Adrenal gland (tissue), 5 donors: ENCODE data around the gene CSTPP1.

Experiments used
- POLR2A ChIP-seq, 2 donors: fragments of 450-650 bp; IDR thresholded peaks; one replicate each; pipeline ENCODE4 v1.6.1; 2017; ENCODE audit warnings: antibody characterized with exemption in 2 of 2, mild to moderate bottlenecking in 2 of 2, moderate library complexity in 1 of 2
- TF ChIP-seq, protein P1 (sequence below), 6 experiments: fragments of 450-650 bp in 4 of 6; fragments of 200-600 bp in 2 of 6; sonication (generic) in 1 of 6; IDR thresholded peaks; 1 replicate in 5 of 6; 2 replicates in 1 of 6; pipeline versions ENCODE4 v1.5.1 to v1.8.0; 2016 to 2021; ENCODE audit warnings: antibody characterized with exemption in 6 of 6, mild to moderate bottlenecking in 2 of 6, moderate library complexity in 1 of 6
- donor health status: DM: no; HTN: no; CAD: no.

DNA sequence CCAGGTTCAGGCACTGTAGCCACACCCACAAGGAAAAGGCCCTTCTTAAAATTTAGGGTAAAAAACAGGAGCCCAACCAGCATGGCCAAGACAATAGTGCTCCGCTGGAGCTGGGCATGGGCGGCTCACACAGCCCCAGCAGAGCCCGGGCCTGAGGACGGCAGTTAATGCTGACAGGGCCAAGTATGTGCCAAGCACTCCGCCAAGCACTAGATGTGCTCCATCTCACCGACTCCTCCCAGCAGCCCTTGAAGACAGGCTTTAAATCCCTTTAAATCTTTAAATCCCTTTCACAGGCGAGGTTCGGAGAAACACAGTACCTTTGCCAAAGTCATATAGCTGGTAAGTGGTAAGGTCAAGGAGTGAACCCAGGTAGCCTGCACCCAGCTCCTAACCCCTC is 235.3 kb downstream of the CSTPP1 start:
- TF ChIP-seq, protein P1, sequence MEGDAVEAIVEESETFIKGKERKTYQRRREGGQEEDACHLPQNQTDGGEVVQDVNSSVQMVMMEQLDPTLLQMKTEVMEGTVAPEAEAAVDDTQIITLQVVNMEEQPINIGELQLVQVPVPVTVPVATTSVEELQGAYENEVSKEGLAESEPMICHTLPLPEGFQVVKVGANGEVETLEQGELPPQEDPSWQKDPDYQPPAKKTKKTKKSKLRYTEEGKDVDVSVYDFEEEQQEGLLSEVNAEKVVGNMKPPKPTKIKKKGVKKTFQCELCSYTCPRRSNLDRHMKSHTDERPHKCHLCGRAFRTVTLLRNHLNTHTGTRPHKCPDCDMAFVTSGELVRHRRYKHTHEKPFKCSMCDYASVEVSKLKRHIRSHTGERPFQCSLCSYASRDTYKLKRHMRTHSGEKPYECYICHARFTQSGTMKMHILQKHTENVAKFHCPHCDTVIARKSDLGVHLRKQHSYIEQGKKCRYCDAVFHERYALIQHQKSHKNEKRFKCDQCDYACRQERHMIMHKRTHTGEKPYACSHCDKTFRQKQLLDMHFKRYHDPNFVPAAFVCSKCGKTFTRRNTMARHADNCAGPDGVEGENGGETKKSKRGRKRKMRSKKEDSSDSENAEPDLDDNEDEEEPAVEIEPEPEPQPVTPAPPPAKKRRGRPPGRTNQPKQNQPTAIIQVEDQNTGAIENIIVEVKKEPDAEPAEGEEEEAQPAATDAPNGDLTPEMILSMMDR (IDR thresholded peaks at IDR 0.05), result no peak
- no peak for TF ChIP-seq POLR2A (IDR thresholded peaks at IDR 0.05)
